ENCODE results near the gene APEH.
"Not testable (repeated sequence)": the region's sequence is repeated elsewhere in the genome, so short reads cannot be mapped to it uniquely, and the experiment has no call there.

GRCh38 chr3:49685103-49685502 lies 11.0 kb downstream of the APEH start:
- not testable (repeated sequence) for TF ChIP-seq CTCF (conservative IDR thresholded peaks at IDR 0.05; ENCODE audit: low read depth, low read length); EZH2 (IDR thresholded peaks at IDR 0.05; ENCODE audit: low read length, unreplicated experiment); EZH2phosphoT487 (IDR thresholded peaks at IDR 0.05; ENCODE audit: borderline replicate concordance, low read length)
